ENCODE measurements around the gene GADD45B.

- no peak for TF ChIP-seq EZH2 (IDR thresholded peaks at IDR 0.05)
- no peak for TF ChIP-seq CTCF (IDR thresholded peaks at IDR 0.05 in 2 of 3, conservative IDR thresholded peaks at IDR 0.05 in 1 of 3; ENCODE audit: borderline replicate concordance in 1 of 3, insufficient read depth in 1 of 3, low read depth in 2 of 3, low read length in 2 of 3)
- no peak for TF ChIP-seq POLR2A (IDR thresholded peaks at IDR 0.05; ENCODE audit: borderline replicate concordance, extremely low read depth, insufficient read depth, insufficient read length)
- TF ChIP-seq ELF1 (IDR thresholded peaks at IDR 0.05; ENCODE audit: borderline replicate concordance, low read depth): no peak
Observed at GRCh38 chr19:2483084-2483483, 7.2 kb downstream of the GADD45B start.

Measured in HCT116 (cell line).